Retinal pigment epithelial cell (primary cell): ENCODE results near the gene HS6ST3.

ENCODE experiments used
- DNase-seq: peaks from one replicate; pipeline ENCODE4 v3.0.0-alpha.2; 2010; ENCODE audit warnings: low read depth
- H3K4me3 ChIP-seq: 2 replicates; pipeline ENCODE4 v1.5.1; 2011; ENCODE audit warnings: mild to moderate bottlenecking, low read length, control low read depth, moderate library complexity
- TF ChIP-seq, protein P1 (sequence below): conservative IDR thresholded peaks from 2 replicates; pipeline ENCODE4 v1.5.1; 2011; ENCODE audit warnings: low read depth, low read length, control low read depth, inconsistent platforms

HS6ST3 gene

DNA sequence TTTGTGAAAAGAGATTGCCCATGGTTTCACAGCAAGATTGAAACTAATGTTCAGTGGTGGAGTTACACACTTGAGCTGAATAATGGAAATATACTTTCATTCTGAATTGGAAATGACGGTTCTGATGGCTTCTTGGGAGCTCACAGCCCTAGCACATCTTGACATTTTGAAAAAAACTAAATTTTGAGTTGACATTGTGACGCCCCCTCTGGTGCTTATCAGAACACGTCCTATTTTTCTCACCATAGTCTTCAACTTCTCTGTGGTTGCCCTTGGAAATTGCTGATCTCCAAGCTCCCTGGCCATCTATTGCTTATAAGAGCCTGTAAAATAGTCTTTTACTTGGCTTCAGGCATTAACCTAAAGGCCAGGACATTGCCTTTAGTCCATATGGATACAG is 702.3 kb downstream of the HS6ST3 start:
- TF ChIP-seq, protein P1, sequence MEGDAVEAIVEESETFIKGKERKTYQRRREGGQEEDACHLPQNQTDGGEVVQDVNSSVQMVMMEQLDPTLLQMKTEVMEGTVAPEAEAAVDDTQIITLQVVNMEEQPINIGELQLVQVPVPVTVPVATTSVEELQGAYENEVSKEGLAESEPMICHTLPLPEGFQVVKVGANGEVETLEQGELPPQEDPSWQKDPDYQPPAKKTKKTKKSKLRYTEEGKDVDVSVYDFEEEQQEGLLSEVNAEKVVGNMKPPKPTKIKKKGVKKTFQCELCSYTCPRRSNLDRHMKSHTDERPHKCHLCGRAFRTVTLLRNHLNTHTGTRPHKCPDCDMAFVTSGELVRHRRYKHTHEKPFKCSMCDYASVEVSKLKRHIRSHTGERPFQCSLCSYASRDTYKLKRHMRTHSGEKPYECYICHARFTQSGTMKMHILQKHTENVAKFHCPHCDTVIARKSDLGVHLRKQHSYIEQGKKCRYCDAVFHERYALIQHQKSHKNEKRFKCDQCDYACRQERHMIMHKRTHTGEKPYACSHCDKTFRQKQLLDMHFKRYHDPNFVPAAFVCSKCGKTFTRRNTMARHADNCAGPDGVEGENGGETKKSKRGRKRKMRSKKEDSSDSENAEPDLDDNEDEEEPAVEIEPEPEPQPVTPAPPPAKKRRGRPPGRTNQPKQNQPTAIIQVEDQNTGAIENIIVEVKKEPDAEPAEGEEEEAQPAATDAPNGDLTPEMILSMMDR: no peak

DNA sequence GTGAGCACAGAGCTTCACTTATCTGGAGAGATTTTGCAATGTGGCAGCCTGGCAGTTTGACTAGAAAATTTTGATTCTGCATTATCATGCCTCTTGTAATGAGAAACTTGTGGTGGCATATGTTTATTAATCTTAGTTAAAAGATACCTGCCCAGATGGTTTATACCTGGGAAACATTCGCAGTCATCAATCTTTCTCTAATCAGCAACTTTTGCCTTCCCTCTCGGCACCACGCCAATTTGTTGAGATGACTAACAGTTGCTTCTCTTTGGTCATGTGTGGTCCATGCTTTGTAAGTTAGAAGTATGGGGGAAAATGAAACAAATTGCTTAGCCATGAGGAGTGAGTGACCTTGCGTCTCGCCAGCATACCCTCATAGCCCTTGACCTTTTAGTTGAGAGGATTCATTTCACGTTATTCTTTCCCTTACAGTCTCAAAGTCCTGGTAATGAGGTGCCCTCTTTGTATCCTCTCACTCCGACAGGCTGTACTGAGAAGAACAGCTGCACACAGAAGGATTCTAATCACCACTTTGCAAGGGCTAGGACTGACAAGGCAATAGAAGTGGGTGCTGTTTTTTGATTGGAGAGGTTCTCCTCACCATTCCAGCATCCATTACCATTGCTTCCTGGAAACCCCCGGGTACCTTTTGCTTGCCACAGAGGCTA is 703.0 kb downstream of the HS6ST3 start:
- TF ChIP-seq, protein P1: no peak
- DNase-seq: no peak
- H3K4me3 ChIP-seq: no peak overlapping the region

More for the DNA sequence above, 702.3 kb downstream of the HS6ST3 start:
- no peak for DNase-seq
- no peak overlapping the region for H3K4me3 ChIP-seq

DNA sequence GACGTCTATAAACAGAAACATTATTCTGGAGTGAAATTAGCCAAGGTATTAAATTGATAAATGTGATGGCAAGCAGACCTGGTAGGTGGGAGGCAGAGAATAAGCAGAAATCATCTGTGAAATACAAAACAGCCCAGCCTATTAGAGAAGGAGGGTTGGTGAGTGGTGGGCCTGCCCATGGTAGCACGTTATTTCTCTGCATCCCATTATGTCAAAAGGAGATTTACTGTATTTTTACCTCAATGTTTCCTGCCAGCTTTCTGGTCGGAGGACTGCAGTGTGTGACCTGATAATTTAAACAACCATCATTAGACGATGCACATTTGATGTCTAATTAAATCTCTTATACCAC is 703.5 kb downstream of the HS6ST3 start:
- TF ChIP-seq, protein P1: no peak
- DNase-seq: no peak

DNA sequence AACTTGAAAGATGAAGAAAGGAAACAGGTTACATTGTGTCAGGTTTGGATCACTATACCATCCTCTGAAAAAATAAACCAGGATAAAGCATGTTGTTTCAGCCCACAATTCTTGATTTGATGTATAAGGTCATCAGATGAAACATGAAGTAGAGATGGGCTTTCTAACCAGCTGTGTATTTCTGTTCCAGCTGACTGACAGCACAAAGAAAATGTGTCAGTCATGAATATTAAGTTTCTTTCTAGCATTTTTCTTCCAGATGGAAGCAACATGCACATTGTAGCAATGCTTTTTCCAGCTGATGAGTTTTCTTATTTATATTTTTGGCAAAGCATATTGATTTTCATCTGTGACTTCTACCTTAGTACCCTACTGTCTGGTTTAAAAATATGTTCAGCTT is 704.8 kb downstream of the HS6ST3 start:
- H3K4me3 ChIP-seq: no peak overlapping the region
- DNase-seq: no peak
- TF ChIP-seq, protein P1: no peak

More for the DNA sequence above, 703.5 kb downstream of the HS6ST3 start:
- H3K4me3 ChIP-seq: no peak overlapping the region

DNA sequence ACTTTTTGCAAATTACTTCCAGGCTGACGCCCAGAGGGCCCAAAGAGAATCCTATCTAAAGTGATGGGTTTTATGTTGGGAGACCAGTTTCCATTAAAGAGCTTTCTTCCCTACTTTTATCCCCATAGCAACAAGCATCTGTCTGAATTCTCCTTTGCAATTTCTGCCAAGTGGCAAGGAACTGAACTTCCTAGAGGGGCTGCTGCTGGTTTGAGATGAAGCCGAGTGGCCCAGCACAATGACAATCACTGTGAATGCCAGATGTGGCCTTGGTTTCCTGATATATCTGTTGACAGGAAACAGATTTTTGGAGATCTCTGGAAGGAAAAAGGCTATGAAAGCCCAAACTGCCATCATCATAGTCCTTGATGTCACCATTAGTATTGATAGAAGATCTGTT is 705.8 kb downstream of the HS6ST3 start:
- H3K4me3 ChIP-seq: no peak overlapping the region
- TF ChIP-seq, protein P1: no peak
- DNase-seq: no peak

DNA sequence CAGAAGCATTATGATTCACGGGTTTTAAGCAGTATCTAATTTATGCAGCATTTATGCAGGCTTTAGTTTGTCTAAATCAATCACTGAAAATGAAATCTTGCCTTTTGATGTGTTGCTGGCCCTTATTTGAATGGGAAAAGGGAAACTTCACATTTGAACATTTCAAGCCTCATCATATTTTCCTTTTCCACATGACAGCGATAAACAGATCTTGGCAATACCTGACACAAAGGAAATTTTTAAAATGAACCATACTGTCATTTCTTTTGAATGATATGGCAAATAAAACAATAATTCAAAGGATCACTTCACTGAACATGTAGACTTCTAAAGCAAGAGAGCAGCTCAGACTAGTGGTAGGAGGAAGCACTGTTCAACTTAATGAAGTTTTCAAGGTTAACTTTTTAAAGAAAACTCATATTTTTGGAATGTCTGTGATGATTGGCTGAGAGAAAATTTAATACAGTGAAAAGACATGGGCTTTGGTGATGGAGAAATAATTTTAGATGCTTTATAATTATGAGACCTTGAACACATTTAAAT is 706.3 kb downstream of the HS6ST3 start:
- no peak overlapping the region for H3K4me3 ChIP-seq
- no peak for DNase-seq
- TF ChIP-seq, protein P1: peak; percentile 39

DNA sequence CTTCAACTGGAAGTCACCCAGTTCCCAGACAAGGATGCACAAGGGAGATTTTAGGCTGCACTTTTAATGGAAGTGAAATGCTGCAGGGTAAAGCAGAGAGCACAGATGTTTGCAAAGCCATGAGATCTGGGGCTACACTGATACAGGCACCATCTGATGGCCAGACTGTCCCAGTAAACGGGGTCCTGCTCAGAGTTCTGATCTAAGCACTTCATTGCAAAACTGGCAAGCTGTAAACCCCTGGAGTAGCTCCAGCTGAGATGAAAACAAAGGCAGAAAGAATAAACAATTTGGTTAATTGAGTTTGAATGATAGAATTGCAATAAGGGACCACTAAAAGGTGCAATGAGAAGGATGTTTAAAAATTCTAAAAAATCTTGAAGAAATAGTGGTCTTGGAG is 707.2 kb downstream of the HS6ST3 start:
- TF ChIP-seq, protein P1: no peak
- DNase-seq: no peak
- H3K4me3 ChIP-seq: no peak overlapping the region
